HepG2 (cell line): ENCODE data around the gene CYP26A1. TPM values are rescaled to one million over a fixed set of nuclear protein-coding genes. Genes with fewer than 3 reads are reported as not detected.

Experiments used
- GABPA ChIP-seq, 2 experiments: IDR thresholded peaks; 2 replicates each; pipeline ENCODE4 v1.6.1; 2011 to 2016; ENCODE audit warnings: low read depth in 2 of 2, low read length in 1 of 2, missing biosample characterization in 1 of 2, missing genetic modification characterization in 1 of 2
- GLI4 ChIP-seq: sonication (generic); formaldehyde crosslinking; IDR thresholded peaks from 2 replicates; pipeline ENCODE4 v1.5.1; 2020; ENCODE audit warnings: missing genetic modification reagents, mild to moderate bottlenecking, moderate library complexity, borderline replicate concordance
- NR1H2 ChIP-seq: sonication (generic); formaldehyde crosslinking; IDR thresholded peaks from 2 replicates; pipeline ENCODE4 v1.8.1; 2022; ENCODE audit warnings: low read depth, missing genetic modification reagents, borderline replicate concordance
- RBM39 ChIP-seq: fragments of 200-400 bp; formaldehyde crosslinking; IDR thresholded peaks from one replicate; pipeline ENCODE4 v1.6.1; 2018; ENCODE audit warnings: antibody characterized with exemption, mild to moderate bottlenecking, low read depth, low read length; ENCODE audit not compliant: poor library complexity, severe bottlenecking
- RFXAP ChIP-seq: sonication (generic); formaldehyde crosslinking; IDR thresholded peaks from 2 replicates; pipeline ENCODE4 v1.4.0; 2020; ENCODE audit warnings: missing genetic modification reagents, borderline replicate concordance
- ZBTB21 ChIP-seq: sonication (generic); formaldehyde crosslinking; IDR thresholded peaks from 2 replicates; pipeline ENCODE4 v1.4.0; 2020; ENCODE audit warnings: missing genetic modification reagents
- ZMYM3 ChIP-seq: sonication (generic); formaldehyde crosslinking; IDR thresholded peaks from 2 replicates; pipeline ENCODE4 v1.5.1; 2020; ENCODE audit warnings: mild to moderate bottlenecking, missing genetic modification reagents
- ZNF326 ChIP-seq: sonication (generic); formaldehyde crosslinking; IDR thresholded peaks from 2 replicates; pipeline ENCODE4 v1.4.0; 2020; ENCODE audit warnings: missing genetic modification reagents, borderline replicate concordance
- ZNF510 ChIP-seq: sonication (generic); formaldehyde crosslinking; IDR thresholded peaks from 2 replicates; pipeline ENCODE4 v1.4.0; 2020; ENCODE audit warnings: low read depth, mild to moderate bottlenecking, missing genetic modification reagents
- ZSCAN20 ChIP-seq: sonication (generic); formaldehyde crosslinking; IDR thresholded peaks from 2 replicates; pipeline ENCODE4 v1.4.0; 2020; ENCODE audit warnings: missing genetic modification reagents, mild to moderate bottlenecking, borderline replicate concordance
- polyA plus RNA-seq, 8 experiments: library from polyadenylated mRNA; depleted of rRNA in 3 of 8; stranded (reverse) in 7 of 8; unstranded in 1 of 8; fragments of >200 nt; fragmentation: Illumina TruSeq in 4 of 8; extraction: Trizol in 4 of 8; gene quantifications; 2 replicates each; pipeline versions ENCODE4 v1.2.1 to v1.2.3, GENCODE V29; 2011 to 2016; ENCODE audit warnings: low read depth in 4 of 8, missing spikeins in 1 of 8, mixed read lengths in 1 of 8; ENCODE audit not compliant: insufficient read depth in 1 of 8
- total RNA-seq, 5 experiments: library from RNA; depleted of rRNA; stranded (reverse); fragments of >200 nt; fragmentation: Illumina TruSeq; extraction: Trizol; gene quantifications; 2 replicates each; pipeline ENCODE4 v1.2.3, GENCODE V29; 2016; ENCODE audit warnings: low read depth in 1 of 5
- TF ChIP-seq, protein P1 (sequence below): sonication (generic); formaldehyde crosslinking; IDR thresholded peaks from 2 replicates; pipeline ENCODE4 v1.5.1; 2020; ENCODE audit warnings: missing genetic modification reagents, mild to moderate bottlenecking, borderline replicate concordance
- TF ChIP-seq, protein P2 (sequence below): sonication (generic); formaldehyde crosslinking; conservative IDR thresholded peaks from 2 replicates; pipeline ENCODE4 v1.4.0; 2020; ENCODE audit warnings: missing genetic modification reagents
- TF ChIP-seq, protein P3 (sequence below): IDR thresholded peaks from 2 replicates; pipeline ENCODE4 v1.6.1; 2016
- TF ChIP-seq, protein P4 (sequence below): sonication (generic); formaldehyde crosslinking; IDR thresholded peaks from 2 replicates; pipeline ENCODE4 v1.5.0; 2020; ENCODE audit warnings: missing genetic modification reagents, mild to moderate bottlenecking, borderline replicate concordance

CYP26A1 gene
- total and polyA plus RNA-seq, 2 of the 13 experiments (the other 11 are each of a cell fraction or from before 2014, with no cell fraction given), result 0.15 TPM; not detected in 1

- TF ChIP-seq, protein P1, sequence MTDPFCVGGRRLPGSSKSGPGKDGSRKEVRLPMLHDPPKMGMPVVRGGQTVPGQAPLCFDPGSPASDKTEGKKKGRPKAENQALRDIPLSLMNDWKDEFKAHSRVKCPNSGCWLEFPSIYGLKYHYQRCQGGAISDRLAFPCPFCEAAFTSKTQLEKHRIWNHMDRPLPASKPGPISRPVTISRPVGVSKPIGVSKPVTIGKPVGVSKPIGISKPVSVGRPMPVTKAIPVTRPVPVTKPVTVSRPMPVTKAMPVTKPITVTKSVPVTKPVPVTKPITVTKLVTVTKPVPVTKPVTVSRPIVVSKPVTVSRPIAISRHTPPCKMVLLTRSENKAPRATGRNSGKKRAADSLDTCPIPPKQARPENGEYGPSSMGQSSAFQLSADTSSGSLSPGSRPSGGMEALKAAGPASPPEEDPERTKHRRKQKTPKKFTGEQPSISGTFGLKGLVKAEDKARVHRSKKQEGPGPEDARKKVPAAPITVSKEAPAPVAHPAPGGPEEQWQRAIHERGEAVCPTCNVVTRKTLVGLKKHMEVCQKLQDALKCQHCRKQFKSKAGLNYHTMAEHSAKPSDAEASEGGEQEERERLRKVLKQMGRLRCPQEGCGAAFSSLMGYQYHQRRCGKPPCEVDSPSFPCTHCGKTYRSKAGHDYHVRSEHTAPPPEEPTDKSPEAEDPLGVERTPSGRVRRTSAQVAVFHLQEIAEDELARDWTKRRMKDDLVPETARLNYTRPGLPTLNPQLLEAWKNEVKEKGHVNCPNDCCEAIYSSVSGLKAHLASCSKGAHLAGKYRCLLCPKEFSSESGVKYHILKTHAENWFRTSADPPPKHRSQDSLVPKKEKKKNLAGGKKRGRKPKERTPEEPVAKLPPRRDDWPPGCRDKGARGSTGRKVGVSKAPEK (CRISPR knock-in tag), result no peak
- TF ChIP-seq, protein P2, sequence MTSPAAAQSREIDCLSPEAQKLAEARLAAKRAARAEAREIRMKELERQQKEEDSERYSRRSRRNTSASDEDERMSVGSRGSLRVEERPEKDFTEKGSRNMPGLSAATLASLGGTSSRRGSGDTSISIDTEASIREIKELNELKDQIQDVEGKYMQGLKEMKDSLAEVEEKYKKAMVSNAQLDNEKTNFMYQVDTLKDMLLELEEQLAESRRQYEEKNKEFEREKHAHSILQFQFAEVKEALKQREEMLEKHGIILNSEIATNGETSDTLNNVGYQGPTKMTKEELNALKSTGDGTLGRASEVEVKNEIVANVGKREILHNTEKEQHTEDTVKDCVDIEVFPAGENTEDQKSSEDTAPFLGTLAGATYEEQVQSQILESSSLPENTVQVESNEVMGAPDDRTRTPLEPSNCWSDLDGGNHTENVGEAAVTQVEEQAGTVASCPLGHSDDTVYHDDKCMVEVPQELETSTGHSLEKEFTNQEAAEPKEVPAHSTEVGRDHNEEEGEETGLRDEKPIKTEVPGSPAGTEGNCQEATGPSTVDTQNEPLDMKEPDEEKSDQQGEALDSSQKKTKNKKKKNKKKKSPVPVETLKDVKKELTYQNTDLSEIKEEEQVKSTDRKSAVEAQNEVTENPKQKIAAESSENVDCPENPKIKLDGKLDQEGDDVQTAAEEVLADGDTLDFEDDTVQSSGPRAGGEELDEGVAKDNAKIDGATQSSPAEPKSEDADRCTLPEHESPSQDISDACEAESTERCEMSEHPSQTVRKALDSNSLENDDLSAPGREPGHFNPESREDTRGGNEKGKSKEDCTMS (CRISPR knock-in tag), result no peak
- TF ChIP-seq, protein P3, sequence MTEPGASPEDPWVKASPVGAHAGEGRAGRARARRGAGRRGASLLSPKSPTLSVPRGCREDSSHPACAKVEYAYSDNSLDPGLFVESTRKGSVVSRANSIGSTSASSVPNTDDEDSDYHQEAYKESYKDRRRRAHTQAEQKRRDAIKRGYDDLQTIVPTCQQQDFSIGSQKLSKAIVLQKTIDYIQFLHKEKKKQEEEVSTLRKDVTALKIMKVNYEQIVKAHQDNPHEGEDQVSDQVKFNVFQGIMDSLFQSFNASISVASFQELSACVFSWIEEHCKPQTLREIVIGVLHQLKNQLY (CRISPR knock-in tag), result 0 out of 2 replicates have a peak, but pooled peaks have one; percentile 29
- TF ChIP-seq ZBTB21 (CRISPR knock-in tag) (no peak), NR1H2 (CRISPR knock-in tag) (peak; percentile 85; the same call in 1 of the 2 replicates), ZNF326 (CRISPR knock-in tag) (no peak), GLI4 (CRISPR knock-in tag) (no peak), ZNF510 (CRISPR knock-in tag) (no peak), RFXAP (CRISPR knock-in tag) (peak; percentile 56; the same call in 1 of the 2 replicates), RBM39 (no peak), ZSCAN20 (CRISPR knock-in tag) (no peak), GABPA (IDR thresholded peaks at IDR 0.05; ENCODE audit: low read depth, low read length) (no peak), GABPA (CRISPR knock-in tag; IDR thresholded peaks at IDR 0.05; ENCODE audit: low read depth) (no peak), ZMYM3 (0 out of 2 replicates have a peak, but pooled peaks have one; percentile 24)
- TF ChIP-seq, protein P4, sequence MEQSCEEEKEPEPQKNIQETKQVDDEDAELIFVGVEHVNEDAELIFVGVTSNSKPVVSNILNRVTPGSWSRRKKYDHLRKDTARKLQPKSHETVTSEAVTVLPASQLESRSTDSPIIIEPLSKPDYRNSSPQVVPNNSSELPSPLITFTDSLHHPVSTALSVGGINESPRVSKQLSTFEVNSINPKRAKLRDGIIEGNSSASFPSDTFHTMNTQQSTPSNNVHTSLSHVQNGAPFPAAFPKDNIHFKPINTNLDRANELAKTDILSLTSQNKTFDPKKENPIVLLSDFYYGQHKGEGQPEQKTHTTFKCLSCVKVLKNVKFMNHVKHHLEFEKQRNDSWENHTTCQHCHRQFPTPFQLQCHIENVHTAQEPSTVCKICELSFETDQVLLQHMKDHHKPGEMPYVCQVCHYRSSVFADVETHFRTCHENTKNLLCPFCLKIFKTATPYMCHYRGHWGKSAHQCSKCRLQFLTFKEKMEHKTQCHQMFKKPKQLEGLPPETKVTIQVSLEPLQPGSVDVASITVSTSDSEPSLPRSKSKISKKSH (CRISPR knock-in tag), result no peak
Observed at GRCh38 chr10:93071674-93072224, 1.9 kb upstream of the CYP26A1 start (continued).
